Muscle of leg (tissue), 11 donors: ENCODE measurements around the gene DNAH10. TPM values are rescaled to one million over a fixed set of nuclear protein-coding genes. Genes with fewer than 3 reads are reported as not detected.
A peak's percentile ranks its signal among the peaks of the same experiment; 100 is the strongest.

Experiments used
- DNase-seq: peaks from one replicate; pipeline ENCODE4 v3.0.0; 2013
- H3K27ac ChIP-seq: one replicate; pipeline ENCODE4 v1.5.1; 2013; ENCODE audit warnings: mild to moderate bottlenecking, low read length, control low read depth
- H3K27me3 ChIP-seq: one replicate; pipeline ENCODE4 v1.6.1; 2013; ENCODE audit warnings: low read length; ENCODE audit not compliant: control insufficient read depth, insufficient read depth
- H3K36me3 ChIP-seq: one replicate; pipeline ENCODE4 v1.6.1; 2013; ENCODE audit warnings: low read length; ENCODE audit not compliant: control insufficient read depth, insufficient read depth
- H3K4me1 ChIP-seq: one replicate; pipeline ENCODE4 v1.6.1; 2013; ENCODE audit warnings: low read length; ENCODE audit not compliant: control insufficient read depth, insufficient read depth
- H3K4me3 ChIP-seq: one replicate; pipeline ENCODE4 v1.5.1; 2013; ENCODE audit warnings: low read length, control low read depth
- H3K9me3 ChIP-seq: replicated peaks from 2 replicates; pipeline ENCODE4 v1.6.1; 2013; ENCODE audit warnings: low read depth, low read length; ENCODE audit not compliant: control insufficient read depth
- WGBS: methylation state at CpG from one replicate; pipeline ENCODE4 v1.1.5; 2013; ENCODE audit warnings: missing lambda C conversion rate; ENCODE audit not compliant: insufficient coverage; 5-methylcytosine and 5-hydroxymethylcytosine counted together
- polyA plus RNA-seq, 8 donors: library from polyadenylated mRNA; unstranded; fragments of 120-200 nt; gene quantifications; one replicate each; pipeline versions ENCODE4 v1.2.1 to v1.2.3, GENCODE V29; 2013; ENCODE audit warnings: inconsistent platforms in 1 of 8, low replicate concordance in 1 of 8; ENCODE audit not compliant: insufficient read length in 8 of 8, insufficient read depth in 1 of 8
- total RNA-seq: library from RNA; stranded (reverse); fragments of 120-200 nt; gene quantifications from one replicate; pipeline ENCODE4 v1.2.4, GENCODE V29; 2013

DNAH10 gene
- total and polyA plus RNA-seq, 9 donors: 1.2 to 8.6 (median 1.7) TPM

DNA sequence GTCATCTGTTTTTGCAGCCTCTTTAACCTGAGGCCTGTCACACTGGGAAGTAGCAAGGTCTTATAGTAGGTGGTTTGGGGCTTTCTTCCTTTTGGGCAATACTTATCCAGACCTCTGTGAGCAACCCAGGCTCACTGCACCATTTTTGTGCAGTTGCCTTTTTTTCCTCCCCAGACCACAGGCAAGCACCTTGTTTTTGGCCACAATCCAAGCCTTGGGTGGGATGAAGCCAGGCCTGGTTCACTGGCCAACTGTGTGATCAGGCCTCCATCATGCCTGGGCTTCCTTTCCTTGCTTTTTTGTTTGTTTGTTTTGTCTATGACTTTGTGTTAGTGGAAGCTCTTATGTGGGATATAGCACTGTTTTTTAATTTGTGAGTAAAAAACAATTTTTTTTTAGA is 71.7 kb downstream of the DNAH10 start:
- H3K4me3 ChIP-seq: no peak overlapping the region
- no peaks in the 10 kb centered on the region for H3K4me1 ChIP-seq
- no peaks in the 10 kb centered on the region for H3K36me3 ChIP-seq
- no peak overlapping the region for H3K27ac ChIP-seq
- no peak for DNase-seq
- no peaks in the 10 kb centered on the region for H3K9me3 ChIP-seq
- peaks cover 3% of the 10 kb centered on the region for H3K27me3 ChIP-seq

DNA sequence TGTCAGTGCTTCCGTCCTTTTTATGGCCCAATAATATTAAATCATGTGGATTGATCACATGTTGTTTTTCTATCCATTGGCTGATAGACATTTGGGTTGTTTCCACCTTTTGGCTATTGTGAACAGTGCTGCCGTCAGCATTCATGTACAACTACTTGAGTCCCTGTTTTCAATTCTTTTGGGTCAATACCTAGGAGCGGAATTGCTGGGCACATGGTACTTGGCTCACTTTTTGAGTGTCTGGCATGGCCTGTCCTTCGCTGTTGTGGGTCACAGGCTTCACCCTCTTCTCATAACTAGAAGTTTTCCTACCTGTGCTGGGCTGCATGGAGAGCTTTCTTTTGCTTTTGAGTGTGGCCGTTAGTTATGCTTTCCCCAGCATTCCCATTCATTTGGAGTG is 72.7 kb downstream of the DNAH10 start:
- no peak overlapping the region for H3K4me3 ChIP-seq
- no peaks in the 10 kb centered on the region for H3K4me1 ChIP-seq
- no peak overlapping the region for H3K27ac ChIP-seq
- H3K27me3 ChIP-seq: peaks cover 3% of the 10 kb centered on the region
- DNase-seq: no peak
- no peaks in the 10 kb centered on the region for H3K9me3 ChIP-seq
- WGBS: no CpG with 5 or more reads among the region's 5 CpGs
- no peaks in the 10 kb centered on the region for H3K36me3 ChIP-seq

DNA sequence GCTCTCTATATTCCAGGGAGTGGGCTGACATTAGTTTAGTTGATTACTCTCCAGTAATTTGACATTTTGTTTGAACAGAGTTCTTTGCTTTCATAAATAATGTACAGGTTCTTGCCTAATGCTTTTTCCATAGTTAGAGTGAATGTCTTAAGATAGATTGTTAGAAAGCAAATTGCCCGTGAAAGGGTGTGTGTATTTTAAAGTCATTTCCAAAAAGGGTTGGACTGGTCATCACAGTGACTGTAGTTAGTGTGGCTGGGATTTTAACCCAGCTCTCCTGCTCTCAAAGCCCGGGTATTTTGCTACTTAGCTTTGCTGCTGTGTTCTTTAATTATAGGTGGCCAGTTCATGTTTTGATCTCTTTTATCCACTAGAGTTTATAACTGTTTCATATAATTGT is 74.2 kb downstream of the DNAH10 start:
- WGBS: 60% methylated on average over 1 of the region's 2 CpGs
- DNase-seq: peak; percentile 8
- no peaks in the 10 kb centered on the region for H3K36me3 ChIP-seq

DNA sequence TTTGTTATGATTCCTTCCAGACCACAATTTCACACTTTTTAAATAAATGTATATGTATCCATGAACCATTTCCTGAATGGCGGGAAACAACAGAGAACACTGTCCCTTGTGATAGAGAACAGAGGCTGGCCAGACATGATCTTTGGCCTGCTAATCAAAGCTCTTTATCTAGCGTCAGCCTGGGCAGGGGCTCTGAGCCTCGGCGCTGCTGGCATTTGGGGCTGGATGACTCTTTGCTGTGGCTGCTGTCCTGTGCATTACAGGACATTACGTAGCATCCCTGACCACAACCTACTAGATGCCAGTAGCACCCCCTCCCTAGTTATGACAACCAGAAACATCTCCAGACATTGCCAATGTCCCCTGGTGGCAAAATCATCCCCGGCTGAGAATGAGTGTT is 77.7 kb downstream of the DNAH10 start:
- Histone ChIP-seq H3K36me3 (no peaks in the 10 kb centered on the region), H3K4me1 (no peaks in the 10 kb centered on the region), H3K9me3 (no peaks in the 10 kb centered on the region), H3K4me3 (no peak overlapping the region), H3K27ac (no peak overlapping the region), H3K27me3 (peaks cover 3% of the 10 kb centered on the region)
- no peak for DNase-seq
- 48% methylated on average over 6 of the region's 6 CpGs for WGBS

More for the DNA sequence above, 74.2 kb downstream of the DNAH10 start:
- H3K4me3 ChIP-seq: no peak overlapping the region
- H3K27me3 ChIP-seq: peaks cover 3% of the 10 kb centered on the region
- no peaks in the 10 kb centered on the region for H3K9me3 ChIP-seq
- H3K4me1 ChIP-seq: no peaks in the 10 kb centered on the region
- no peak overlapping the region for H3K27ac ChIP-seq

DNA sequence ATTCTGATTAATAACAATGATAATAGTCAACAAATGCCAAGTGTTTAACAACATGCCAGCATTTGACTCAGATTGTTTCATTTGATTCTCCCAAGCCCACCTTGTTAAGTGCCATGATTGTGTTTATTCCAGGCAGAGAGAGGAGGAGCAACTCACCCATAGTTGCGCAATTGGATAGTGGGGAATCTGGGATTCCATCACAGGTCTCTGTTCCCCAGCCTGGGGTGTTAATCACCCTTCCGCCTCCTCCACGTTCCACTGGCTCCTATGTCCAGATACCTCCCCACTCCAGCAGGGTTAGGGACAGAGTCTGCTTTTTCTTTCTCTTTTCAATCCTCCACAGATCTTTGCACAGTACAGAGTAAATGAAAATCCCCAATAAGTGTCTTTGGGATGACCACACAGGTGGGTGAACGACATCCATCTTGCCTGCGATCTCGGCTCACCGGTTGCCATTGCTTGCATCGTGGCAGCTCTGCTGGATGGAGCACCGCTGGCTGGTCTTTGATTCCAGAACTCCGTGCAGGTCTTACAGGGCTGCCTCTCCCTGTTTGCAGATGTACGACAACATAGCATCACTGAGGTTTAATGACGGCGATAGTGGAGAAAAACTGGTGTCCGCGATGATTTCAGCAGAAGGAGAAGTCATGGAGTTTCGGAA is 78.8 kb downstream of the DNAH10 start:
- H3K36me3 ChIP-seq: no peaks in the 10 kb centered on the region
- H3K4me3 ChIP-seq: no peak overlapping the region
- no peak for DNase-seq
- no peaks in the 10 kb centered on the region for H3K9me3 ChIP-seq
- WGBS: 88% methylated on average over 15 of the region's 16 CpGs
- H3K27me3 ChIP-seq: peaks cover 3% of the 10 kb centered on the region
- H3K27ac ChIP-seq: no peak overlapping the region
- no peaks in the 10 kb centered on the region for H3K4me1 ChIP-seq

DNA sequence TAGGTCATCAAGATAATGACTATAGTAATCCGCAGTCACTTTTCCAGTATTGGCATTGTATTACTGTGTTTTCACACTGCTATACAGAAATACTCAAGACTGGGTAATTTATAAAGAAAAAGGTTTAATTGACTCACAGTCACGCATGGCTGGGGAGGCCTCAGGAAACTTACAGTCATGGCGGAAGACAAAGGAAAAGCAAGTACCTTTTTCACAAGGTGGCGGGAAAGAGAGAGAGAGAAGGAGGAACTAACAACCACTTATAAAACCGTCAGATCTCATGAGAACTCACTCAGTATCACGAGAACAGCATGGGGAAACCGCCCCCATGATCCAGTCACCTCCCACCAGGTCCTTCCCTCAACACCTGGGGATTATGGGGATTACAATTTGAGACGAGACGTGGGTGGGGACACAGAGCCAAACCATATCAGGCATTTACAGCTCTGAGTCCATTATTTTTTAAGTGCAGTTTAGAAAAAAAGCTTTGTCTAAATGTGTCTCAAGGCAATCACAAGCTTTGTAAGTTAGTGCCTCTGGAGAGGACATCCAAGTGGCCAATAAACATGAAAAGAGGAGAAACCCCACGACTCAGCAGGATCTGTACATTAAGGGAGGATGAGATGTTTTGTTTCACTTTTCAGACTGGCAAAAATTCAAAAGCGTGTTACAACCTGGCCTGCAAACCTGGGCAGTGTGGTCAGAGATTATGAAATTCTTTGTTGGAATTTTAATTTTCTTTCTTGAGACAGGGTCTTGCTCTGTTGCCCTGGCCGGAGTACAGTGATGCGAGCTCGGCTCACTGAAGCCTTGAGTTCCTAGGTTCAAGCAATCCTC is 82.0 kb downstream of the DNAH10 start:
- WGBS: 36% methylated on average over 2 of the region's 14 CpGs
- no peaks in the 10 kb centered on the region for H3K36me3 ChIP-seq
- no peak overlapping the region for H3K4me3 ChIP-seq
- DNase-seq: no peak
- H3K27ac ChIP-seq: no peak overlapping the region
- H3K27me3 ChIP-seq: no peaks in the 10 kb centered on the region
- no peaks in the 10 kb centered on the region for H3K9me3 ChIP-seq
- H3K4me1 ChIP-seq: no peaks in the 10 kb centered on the region

DNA sequence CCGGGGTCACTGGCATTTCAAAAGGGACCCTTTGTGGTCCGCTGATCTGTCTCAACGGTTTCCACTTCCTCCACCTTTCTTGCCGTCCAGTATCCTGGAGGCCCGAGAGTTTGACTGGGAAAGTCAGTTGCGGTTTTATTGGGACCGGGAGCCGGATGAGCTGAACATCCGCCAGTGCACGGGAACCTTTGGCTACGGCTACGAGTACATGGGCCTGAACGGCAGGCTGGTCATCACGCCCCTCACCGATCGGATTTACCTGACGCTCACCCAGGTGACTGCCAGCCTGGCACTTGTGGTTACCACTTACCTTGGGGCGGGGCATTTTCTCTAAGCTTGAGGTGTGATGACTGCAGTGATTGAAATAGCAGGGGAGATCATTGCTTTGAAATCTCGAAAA is 83.8 kb downstream of the DNAH10 start:
- no peaks in the 10 kb centered on the region for H3K9me3 ChIP-seq
- WGBS: 92% methylated on average over 19 of the region's 19 CpGs

DNA sequence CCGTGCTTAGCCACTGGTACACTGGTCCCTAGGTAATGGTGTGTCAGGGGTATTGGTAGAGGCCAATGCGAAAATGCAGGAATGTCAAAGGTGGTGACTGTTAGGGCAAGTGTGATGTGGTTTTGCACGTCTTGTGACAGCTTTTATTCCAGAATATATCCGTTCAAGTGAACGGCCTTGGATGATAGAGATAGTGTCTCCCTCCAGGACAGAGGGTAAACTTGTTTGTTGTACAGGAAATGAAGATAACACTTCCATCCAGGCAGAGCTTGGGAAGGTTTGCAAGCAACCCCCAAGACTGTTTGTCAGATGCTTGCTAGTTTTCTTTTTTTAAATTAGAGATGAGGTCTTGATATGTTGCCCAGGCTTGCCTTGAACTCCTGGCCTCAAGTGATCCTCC is 84.2 kb downstream of the DNAH10 start:
- Histone ChIP-seq H3K9me3 (no peaks in the 10 kb centered on the region), H3K27me3 (peaks cover 3% of the 10 kb centered on the region), H3K4me1 (no peaks in the 10 kb centered on the region), H3K36me3 (no peaks in the 10 kb centered on the region), H3K27ac (no peak overlapping the region), H3K4me3 (no peak overlapping the region)
- no peak for DNase-seq
- 86% methylated on average over 2 of the region's 5 CpGs for WGBS

More for the DNA sequence above, 83.8 kb downstream of the DNAH10 start:
- DNase-seq: no peak
- no peaks in the 10 kb centered on the region for H3K36me3 ChIP-seq
- peaks cover 3% of the 10 kb centered on the region for H3K27me3 ChIP-seq
- no peak overlapping the region for H3K4me3 ChIP-seq
- H3K4me1 ChIP-seq: no peaks in the 10 kb centered on the region
- H3K27ac ChIP-seq: no peak overlapping the region

DNA sequence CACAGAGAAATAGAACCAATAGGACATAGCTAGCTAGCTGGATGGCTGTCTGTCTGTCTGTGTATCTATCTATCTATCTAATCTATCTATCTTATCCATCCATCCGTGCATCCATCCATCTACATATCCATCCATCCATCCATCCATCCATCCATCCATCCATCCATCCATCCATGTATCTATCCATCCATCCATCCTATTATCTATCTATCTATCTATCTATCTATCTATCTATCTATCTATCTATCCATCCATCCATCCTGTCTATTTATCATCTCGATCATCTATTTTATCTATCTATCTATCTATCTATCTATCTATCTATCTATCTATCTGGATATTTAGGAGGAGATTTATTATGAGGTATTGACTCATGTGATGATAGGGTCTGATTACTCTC is 84.9 kb downstream of the DNAH10 start:
- Histone ChIP-seq H3K9me3 (no peaks in the 10 kb centered on the region), H3K4me3 (no peak overlapping the region), H3K27me3 (peaks cover 3% of the 10 kb centered on the region), H3K36me3 (no peaks in the 10 kb centered on the region), H3K27ac (no peak overlapping the region), H3K4me1 (no peaks in the 10 kb centered on the region)
- 71% methylated on average over 1 of the region's 2 CpGs for WGBS
- no peak for DNase-seq

DNA sequence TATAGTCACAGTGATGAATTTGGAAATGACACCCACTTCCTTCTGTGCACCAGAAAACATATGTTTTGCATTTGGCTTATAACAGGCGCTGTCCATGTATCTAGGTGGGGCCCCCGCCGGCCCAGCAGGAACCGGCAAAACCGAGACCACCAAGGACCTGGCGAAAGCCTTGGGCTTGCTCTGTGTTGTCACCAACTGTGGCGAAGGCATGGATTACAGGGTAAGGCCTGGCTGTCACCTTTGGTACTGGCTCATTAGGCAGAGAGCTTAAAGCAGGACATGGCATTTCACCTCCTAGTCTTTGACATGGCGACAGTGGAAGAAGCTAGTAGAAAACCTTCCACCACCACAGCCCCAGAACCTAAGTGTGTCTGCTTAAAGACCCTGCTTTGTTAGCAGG is 85.8 kb downstream of the DNAH10 start:
- Histone ChIP-seq H3K36me3 (no peaks in the 10 kb centered on the region), H3K27ac (no peak overlapping the region), H3K4me3 (no peak overlapping the region), H3K9me3 (no peaks in the 10 kb centered on the region), H3K4me1 (no peaks in the 10 kb centered on the region), H3K27me3 (peaks cover 3% of the 10 kb centered on the region)
- no peak for DNase-seq
- 92% methylated on average over 7 of the region's 8 CpGs for WGBS
